ENCODE data around the gene STAB1.

- TF ChIP-seq, protein P1, sequence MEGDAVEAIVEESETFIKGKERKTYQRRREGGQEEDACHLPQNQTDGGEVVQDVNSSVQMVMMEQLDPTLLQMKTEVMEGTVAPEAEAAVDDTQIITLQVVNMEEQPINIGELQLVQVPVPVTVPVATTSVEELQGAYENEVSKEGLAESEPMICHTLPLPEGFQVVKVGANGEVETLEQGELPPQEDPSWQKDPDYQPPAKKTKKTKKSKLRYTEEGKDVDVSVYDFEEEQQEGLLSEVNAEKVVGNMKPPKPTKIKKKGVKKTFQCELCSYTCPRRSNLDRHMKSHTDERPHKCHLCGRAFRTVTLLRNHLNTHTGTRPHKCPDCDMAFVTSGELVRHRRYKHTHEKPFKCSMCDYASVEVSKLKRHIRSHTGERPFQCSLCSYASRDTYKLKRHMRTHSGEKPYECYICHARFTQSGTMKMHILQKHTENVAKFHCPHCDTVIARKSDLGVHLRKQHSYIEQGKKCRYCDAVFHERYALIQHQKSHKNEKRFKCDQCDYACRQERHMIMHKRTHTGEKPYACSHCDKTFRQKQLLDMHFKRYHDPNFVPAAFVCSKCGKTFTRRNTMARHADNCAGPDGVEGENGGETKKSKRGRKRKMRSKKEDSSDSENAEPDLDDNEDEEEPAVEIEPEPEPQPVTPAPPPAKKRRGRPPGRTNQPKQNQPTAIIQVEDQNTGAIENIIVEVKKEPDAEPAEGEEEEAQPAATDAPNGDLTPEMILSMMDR (conservative IDR thresholded peaks at IDR 0.05; ENCODE audit: low read length): no peak
- no peak for TF ChIP-seq EZH2phosphoT487 (IDR thresholded peaks at IDR 0.05; ENCODE audit: borderline replicate concordance)
Measured at GRCh38 chr3:52521881-52522650, 26.9 kb downstream of the STAB1 start.

Measured in Loucy (cell line).